HL-60 (cell line): ENCODE results near the gene RSKR.
"Not testable (repeated sequence)": the region's sequence is repeated elsewhere in the genome, so short reads cannot be mapped to it uniquely, and the experiment has no call there.

Experiments used
- GABPA ChIP-seq: IDR thresholded peaks from 2 replicates; pipeline ENCODE4 v1.6.1; 2012; ENCODE audit warnings: low read depth
- POLR2AphosphoS5 ChIP-seq: IDR thresholded peaks from 2 replicates; pipeline ENCODE4 v1.6.1; 2012; ENCODE audit warnings: low read depth
- REST ChIP-seq: IDR thresholded peaks from 2 replicates; pipeline ENCODE4 v1.6.1; 2012; ENCODE audit warnings: low read depth; ENCODE audit not compliant: insufficient replicate concordance
- TF ChIP-seq, protein P1 (sequence below): IDR thresholded peaks from one replicate; pipeline ENCODE4 v1.5.1; 2011; ENCODE audit warnings: low read length, control low read depth, inconsistent platforms; ENCODE audit not compliant: insufficient read depth

DNA sequence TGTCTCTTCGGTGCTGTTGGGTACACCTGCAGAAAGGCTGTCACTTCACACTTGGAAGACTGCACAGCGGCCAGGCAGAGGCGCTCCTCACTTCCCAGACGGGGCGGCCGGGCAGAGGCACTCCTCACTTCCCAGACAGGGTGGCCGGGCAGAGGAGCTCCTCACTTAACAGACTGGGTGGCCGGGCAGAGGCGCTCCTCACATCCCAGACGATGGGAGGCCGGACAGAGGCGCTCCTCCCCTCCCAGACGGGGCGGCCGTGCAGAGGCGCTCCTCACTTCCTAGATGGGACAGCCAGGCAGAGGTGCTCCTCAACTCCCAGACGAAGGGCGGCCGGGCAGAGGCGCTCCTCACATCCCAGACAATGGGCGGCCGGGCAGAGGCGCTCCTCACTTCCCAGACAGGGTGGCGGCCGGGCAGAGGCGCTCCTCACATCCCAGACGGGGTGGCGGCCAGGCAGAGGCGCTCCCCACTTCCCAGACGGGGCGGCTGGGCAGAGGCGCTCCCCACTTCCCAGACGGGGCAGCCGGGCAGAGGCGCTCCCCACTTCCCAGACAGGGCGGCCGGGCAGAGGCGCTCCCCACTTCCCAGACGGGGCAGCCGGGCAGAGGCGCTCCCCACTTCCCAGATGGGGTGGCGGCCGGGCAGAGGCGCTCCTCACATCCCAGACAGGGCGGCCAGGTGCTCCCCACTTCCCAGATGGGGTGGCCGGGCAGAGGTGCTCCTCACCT, 44.9 kb upstream of the RSKR start:
- TF ChIP-seq, protein P1, sequence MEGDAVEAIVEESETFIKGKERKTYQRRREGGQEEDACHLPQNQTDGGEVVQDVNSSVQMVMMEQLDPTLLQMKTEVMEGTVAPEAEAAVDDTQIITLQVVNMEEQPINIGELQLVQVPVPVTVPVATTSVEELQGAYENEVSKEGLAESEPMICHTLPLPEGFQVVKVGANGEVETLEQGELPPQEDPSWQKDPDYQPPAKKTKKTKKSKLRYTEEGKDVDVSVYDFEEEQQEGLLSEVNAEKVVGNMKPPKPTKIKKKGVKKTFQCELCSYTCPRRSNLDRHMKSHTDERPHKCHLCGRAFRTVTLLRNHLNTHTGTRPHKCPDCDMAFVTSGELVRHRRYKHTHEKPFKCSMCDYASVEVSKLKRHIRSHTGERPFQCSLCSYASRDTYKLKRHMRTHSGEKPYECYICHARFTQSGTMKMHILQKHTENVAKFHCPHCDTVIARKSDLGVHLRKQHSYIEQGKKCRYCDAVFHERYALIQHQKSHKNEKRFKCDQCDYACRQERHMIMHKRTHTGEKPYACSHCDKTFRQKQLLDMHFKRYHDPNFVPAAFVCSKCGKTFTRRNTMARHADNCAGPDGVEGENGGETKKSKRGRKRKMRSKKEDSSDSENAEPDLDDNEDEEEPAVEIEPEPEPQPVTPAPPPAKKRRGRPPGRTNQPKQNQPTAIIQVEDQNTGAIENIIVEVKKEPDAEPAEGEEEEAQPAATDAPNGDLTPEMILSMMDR, result not testable (repeated sequence)
- not testable (repeated sequence) for TF ChIP-seq POLR2AphosphoS5, REST, GABPA
